GM10248 (cell line): Measurements from ENCODE around the gene TSPAN6.

Experiments used
- CTCF ChIA-PET: fragments of 300-600 bp; sonication (Branson Sonifier 250); formaldehyde crosslinking; extraction: SDS; loops from one replicate; lab custom pipeline; 2021; ENCODE audit warnings: antibody characterized with exemption; lab: Yijun Ruan, JAX
- POLR2A ChIA-PET: fragments of 350-650 bp; sonication (Branson Sonifier 250); formaldehyde crosslinking; extraction: SDS; loops from one replicate; lab custom pipeline; 2020; ENCODE audit warnings: antibody characterized with exemption; lab: Yijun Ruan, JAX
- DNase-seq: peaks from one replicate; pipeline ENCODE4 v3.0.0; 2012; ENCODE audit errors: extremely low spot score
- TF ChIP-seq, protein P1 (sequence below): IDR thresholded peaks from 2 replicates; pipeline ENCODE4 v1.5.1; 2012; ENCODE audit warnings: mild to moderate bottlenecking, low read depth; ENCODE audit errors: extremely low read depth, missing control alignments, control extremely low read depth

TSPAN6 gene

DNA sequence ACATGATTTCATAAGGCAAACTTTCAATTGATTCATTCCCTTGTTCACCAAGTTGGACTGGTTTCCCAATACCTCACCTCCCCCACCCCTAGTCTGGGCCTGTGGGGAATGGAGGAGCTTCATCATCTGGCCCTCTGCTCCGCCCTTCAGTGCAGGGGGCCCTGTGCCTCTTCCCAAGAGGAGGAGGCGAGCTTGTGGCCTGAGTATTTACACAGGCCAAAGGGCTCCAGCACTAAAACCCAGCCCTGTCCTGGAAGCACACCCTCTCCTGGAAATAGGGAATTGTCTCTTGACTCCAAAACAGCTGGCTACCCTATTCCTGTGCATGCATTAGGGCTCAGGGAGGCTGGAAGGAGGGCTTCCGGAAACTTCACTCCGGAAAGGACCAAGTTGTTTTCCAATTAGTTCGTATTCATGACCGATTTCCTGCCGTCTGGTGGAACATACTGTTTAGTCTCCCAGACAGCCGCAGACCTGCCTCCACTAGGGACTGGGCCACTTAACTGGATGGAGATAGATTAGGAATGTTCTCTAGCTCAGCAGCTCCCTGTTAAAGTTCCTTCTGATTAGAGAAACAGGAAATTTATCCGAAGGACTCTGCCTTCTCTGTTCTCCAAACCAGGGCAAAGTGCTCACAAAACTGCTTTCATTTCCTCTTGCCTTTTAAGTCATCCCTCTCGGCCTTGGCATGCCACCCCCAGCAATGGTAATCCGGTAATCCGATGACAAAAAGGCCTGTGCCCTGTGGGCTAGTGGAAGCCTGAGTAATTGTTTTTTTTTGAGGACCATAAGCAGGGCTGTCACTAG is 13.1 kb upstream of the TSPAN6 start:
- DNase-seq = no peak
- POLR2A ChIA-PET = no interaction called here
- CTCF ChIA-PET = no interaction called here
- TF ChIP-seq, protein P1, sequence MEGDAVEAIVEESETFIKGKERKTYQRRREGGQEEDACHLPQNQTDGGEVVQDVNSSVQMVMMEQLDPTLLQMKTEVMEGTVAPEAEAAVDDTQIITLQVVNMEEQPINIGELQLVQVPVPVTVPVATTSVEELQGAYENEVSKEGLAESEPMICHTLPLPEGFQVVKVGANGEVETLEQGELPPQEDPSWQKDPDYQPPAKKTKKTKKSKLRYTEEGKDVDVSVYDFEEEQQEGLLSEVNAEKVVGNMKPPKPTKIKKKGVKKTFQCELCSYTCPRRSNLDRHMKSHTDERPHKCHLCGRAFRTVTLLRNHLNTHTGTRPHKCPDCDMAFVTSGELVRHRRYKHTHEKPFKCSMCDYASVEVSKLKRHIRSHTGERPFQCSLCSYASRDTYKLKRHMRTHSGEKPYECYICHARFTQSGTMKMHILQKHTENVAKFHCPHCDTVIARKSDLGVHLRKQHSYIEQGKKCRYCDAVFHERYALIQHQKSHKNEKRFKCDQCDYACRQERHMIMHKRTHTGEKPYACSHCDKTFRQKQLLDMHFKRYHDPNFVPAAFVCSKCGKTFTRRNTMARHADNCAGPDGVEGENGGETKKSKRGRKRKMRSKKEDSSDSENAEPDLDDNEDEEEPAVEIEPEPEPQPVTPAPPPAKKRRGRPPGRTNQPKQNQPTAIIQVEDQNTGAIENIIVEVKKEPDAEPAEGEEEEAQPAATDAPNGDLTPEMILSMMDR = no peak

DNA sequence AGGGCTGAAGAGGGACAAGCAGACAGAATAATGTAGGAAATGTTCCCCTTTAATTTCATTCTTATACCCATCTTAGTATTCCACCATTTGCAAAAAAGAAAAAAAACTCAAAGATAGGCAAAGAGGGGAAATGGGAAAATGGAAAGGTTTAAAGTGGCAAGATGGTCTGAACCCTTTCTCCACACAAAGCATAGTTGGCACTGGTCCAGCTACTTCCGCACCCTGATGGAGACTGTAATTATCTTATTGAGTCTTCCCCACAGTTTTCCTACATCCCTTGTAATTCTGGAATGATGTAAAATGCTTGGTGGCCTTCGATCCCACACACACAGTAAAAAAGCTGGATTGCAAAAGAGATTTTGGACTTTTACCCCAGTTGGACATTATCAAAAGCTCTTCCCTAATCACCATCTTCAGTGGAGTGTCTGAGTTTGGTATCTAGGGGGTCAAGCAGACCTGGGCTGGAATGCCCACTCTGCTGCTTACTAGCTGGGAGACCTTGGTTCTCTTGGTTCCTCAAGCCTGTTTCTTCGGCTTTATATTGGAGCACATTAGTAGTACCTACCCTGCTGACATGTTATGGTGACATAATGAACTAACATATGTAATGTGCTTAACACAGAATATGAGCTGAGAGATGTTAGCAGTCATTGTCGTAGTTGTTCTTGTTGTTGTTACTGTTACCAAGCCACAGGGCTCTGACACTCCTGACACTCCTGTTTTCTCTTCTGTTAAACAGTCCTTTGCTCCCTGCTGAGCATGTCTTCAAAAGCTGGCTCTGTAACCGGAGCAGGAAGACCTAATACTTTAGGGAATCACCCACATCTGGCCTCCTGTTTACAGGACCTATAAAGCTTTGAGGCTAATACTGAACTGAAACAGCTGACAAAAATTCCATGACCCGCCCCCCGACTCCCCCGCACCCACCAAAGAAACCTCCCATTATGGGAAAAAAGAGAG is 12.1 kb upstream of the TSPAN6 start:
- ChIA-PET POLR2A (no interaction called here), CTCF (no interaction called here)
- no peak for DNase-seq
- TF ChIP-seq, protein P1 = no peak

DNA sequence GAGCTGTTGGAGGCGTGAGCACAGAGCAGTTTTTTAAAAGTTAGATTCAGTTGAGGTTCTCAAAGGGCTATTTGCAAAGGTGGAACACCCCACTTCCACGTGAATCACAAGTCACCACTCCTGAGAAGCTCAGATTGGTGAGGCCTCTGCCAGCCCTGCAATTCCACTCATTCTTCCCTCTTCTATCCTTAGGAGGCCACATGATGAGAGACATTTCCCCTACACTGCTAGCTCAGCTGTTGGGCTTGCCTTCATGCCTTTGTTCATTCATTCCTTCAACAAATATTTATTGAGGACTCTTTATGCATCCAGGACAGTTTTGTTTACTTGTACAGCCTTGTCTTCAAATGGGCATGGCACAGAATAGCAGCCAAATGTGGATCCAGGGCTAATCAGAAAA is 11.1 kb upstream of the TSPAN6 start:
- ChIA-PET CTCF (no interaction called here), POLR2A (interaction anchor here (0.6 kb wide), 1 partner anchor 145 kb away, joined by 6 read pairs; no protein-coding TSS in a partner anchor)
- TF ChIP-seq, protein P1 = no peak
- no peak for DNase-seq

DNA sequence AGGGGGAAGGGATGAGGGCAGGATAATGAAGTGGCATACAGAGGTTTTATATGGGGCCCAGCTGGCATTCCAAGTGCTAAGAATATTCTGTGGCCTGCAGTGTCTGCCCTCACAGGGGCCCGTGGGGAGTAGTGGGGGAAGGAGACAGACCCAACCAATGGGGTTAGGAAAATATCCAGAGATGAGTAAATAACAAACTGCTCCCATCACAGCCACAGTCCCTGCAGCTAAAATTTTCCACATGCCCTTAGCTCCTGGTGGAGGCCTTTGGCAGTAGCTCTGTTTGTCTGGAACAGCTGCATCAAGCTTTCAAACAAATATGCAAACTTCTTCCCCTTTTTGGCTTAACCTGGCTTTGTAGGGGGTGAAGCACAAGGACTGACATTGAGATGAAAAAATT is 10.5 kb upstream of the TSPAN6 start:
- ChIA-PET POLR2A (interaction anchor here (0.6 kb wide), 1 partner anchor 144 kb away, joined by 6 read pairs; no protein-coding TSS in a partner anchor), CTCF (no interaction called here)
- DNase-seq = no peak

DNA sequence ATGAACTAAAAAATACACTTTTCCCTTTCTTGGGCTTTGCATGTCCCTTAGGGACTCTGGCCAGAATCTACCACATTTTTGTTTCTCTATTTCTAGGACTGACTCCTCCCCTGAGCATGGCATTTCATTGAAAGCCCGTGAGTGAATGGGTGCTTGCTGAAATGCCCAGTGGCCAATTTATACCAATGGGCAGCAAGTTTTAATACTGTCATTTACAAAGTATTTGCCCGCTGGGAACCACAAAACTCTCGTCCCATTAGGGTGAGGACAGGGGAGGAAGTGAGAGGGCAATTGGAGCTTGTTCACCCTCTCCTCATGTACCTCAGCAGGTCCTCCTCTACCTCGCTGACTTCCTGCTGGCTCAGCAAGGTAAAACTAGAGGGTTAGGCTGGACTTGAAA is 8.5 kb upstream of the TSPAN6 start:
- no peak for DNase-seq
- ChIA-PET CTCF (no interaction called here), POLR2A (no interaction called here)
- TF ChIP-seq, protein P1 = no peak

More for the DNA sequence above, 10.5 kb upstream of the TSPAN6 start:
- TF ChIP-seq, protein P1 = no peak
